SK-MEL-5 (cell line): ENCODE data around the gene CTNNB1. TPM values are rescaled to one million over a fixed set of nuclear protein-coding genes. Genes with fewer than 3 reads are reported as not detected.
"Not testable (repeated sequence)": the region's sequence is repeated elsewhere in the genome, so short reads cannot be mapped to it uniquely, and the experiment has no call there.

Experiments
- DNase-seq: peaks from one replicate; pipeline ENCODE4 v3.0.0-alpha.2; 2016; ENCODE audit warnings: low read depth, low spot score
- in situ Hi-C: cut with HindIII; loops from 2 replicates; pipeline ENCODE4 v1.10.0; 2016; ENCODE audit warnings: low sequenced_read_pairs, high pct_unique_total_duplicates, low pct_unique_long_range_greater_than_20kb
- small RNA-seq, 2 experiments: library from RNA; depleted of rRNA; stranded (forward); fragments of <200 nt; gene quantifications; one replicate each; pipeline ENCODE3, GENCODE V24; 2014
- total RNA-seq: library from RNA; depleted of rRNA; stranded (reverse); fragments of >200 nt; shearing (Covaris generic); gene quantifications from 2 replicates; pipeline ENCODE4 v1.2.3, GENCODE V29; 2014

CTNNB1 gene
- total RNA-seq, 1 experiment from 2014 or later = 2,887 TPM

DNA sequence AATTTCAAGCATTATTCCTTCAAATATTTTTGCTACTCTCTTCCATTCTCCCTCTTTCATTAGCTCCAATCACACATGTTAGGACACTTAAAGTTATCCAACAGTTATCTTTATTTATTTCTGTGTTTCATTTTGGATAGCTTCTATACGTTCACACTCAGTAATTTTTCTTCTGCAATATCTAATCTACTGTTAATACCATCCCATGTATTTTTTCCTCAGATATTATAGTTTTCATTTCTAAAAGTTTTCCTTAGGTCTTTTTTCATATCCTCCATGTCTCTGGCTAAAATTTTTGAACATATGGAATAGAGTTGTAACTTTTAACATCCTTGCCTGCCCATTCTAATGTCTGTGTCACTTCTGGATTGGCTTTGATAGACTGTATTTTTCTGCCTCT lies 73.4 kb downstream of the CTNNB1 start:
- DNase-seq = no peak
- in situ Hi-C loops = no loop called here

- DNase-seq = peak; percentile 47
- in situ Hi-C loops = no loop called here
Observed at GRCh38 chr3:41274944-41275668, 75.8 kb downstream of the CTNNB1 start.

DNA sequence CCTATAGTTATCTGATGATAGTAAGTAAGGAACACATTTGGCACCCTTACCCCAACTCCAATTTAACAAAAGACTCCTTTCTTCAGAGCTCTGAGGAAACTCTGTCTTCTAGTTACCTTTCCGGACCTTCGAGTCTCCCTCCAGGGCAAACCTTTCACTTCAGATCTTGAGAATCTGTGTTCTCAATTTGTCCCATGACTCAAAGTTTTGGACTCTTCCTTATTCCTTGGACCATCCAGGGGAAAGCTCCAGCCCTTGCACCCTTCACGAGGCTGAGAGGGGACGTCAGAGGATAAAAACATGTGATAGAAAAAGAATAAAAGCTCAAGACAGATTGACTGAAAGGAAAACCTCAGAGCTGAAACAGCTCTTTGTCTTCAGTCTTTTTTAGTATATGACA lies 76.9 kb downstream of the CTNNB1 start:
- peak; percentile 100 for DNase-seq
- in situ Hi-C loops = no loop called here

DNA sequence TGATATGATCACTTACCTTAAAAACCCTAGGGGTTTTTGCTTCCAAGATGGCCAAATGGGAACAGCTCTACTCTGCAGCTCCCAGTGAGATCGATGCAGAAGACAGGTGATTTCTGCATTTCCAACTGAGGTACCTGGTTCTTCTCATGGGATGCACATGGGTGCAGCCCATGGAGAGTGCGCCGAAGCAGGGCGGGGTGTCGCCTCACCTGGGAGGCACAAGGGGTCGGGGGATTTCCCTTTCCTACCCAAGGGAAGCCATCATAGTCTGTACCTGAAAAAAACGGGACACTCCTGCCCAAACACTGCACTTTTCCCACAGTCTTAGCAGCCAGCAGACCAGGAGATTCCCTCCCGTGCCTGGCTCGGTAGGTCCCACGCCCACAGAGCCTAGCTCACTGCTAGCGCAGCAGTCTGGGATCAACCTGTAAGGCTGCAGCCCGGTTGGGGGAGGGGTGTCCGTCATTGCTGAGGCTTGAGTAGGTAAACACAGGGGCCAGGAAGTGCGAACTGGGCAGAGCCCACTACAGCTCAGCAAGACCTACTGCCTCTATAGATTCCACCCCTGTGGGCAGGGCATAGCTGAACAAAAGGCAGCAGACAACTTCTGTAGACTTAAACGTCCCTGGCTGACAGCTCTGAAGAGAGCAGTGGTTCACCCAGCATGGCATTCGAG lies 78.6 kb downstream of the CTNNB1 start:
- no peak for DNase-seq
- in situ Hi-C loops = no loop called here

GRCh38 chr3:41284934-41285333 lies 85.6 kb downstream of the CTNNB1 start:
- in situ Hi-C loops, DNase-seq: not testable (repeated sequence)

DNA sequence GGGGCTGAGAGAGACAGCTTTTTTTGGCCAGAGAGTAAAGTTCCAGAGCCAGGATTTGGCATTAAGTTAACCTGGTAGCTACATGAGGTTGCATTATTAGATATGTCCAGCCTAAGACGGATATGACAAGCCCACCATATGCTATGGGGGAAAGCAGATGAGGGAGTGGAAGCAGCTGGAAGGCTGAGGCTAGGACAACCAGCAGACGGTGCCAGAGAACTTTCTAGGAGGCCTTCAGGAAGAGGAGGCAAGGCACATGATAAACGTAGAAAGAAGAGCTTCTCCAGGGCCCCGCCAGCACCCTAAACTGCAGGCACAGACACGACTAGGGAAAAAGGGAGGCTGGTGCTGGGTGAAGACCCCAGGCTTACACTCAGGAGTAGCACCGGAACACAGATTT lies 87.0 kb downstream of the CTNNB1 start:
- no peak for DNase-seq
- in situ Hi-C loops = no loop called here

GRCh38 chr3:41288785-41289184 lies 89.5 kb downstream of the CTNNB1 start:
- DNase-seq = no peak
- in situ Hi-C loops = no loop called here

Small RNAs within 50 kb of the gene (small RNA-seq; reads per million reads assigned to genes)
- gene MRPS31P1 = 0 reads per million in 2 experiments
